Measurements from ENCODE around the gene VTN. TPM values are rescaled to one million over a fixed set of nuclear protein-coding genes. Genes with fewer than 3 reads are reported as not detected.
"Not testable (repeated sequence)": the region's sequence is repeated elsewhere in the genome, so short reads cannot be mapped to it uniquely, and the experiment has no call there.

Gene VTN
- total and polyA plus RNA-seq, 2 donors (not counting 1 experiment from before 2014, with no cell fraction given) = 0.34 to 0.36 TPM

GRCh38 chr17:28340374-28340773 is 29.7 kb downstream of the VTN start:
- Mint-ChIP-seq H3K9me3 (ENCODE audit: insufficient read depth) (no peaks in the 10 kb centered on the region), H3K4me3 (no peak overlapping the region), H3K27ac (no peak overlapping the region), H3K4me1 (peaks cover 18% of the 10 kb centered on the region), H3K27me3 (no peaks in the 10 kb centered on the region)
- no peaks in the 10 kb centered on the region for H3K27me3 ChIP-seq (replicated peaks in 1 of 4; ENCODE audit: control extremely low read depth in 1 of 4, control insufficient read depth in 3 of 4, insufficient read depth in 4 of 4, low read length in 3 of 4)
- 98% methylated on average over 5 of the region's 6 CpGs for WGBS (ENCODE audit: insufficient coverage)
- no peak overlapping the region for H2AFZ ChIP-seq (ENCODE audit: insufficient read depth, low read depth, low read length, poor library complexity, severe bottlenecking)
- intact Hi-C loops (cut with micrococcal nuclease) = no loop called here
- H3K4me3 ChIP-seq (ENCODE audit: control extremely low read depth in 1 of 5, extremely low read depth in 1 of 5, insufficient read depth in 1 of 5, low read depth in 2 of 5, low read length in 4 of 5) = no peak overlapping the region
- no peak for TF ChIP-seq CTCF (IDR thresholded peaks at IDR 0.05)
- TF ChIP-seq EZH2 (IDR thresholded peaks at IDR 0.05; ENCODE audit: borderline replicate concordance, insufficient read depth, low read depth, low read length, poor library complexity, severe bottlenecking) = no peak
- no peak overlapping the region for H3K9ac ChIP-seq (ENCODE audit: low read length)
- CTCF ChIA-PET = no interaction called here
- H3K4me1 ChIP-seq (ENCODE audit: control insufficient read depth in 2 of 2, insufficient read depth in 2 of 2, low read length in 2 of 2) = peaks cover 10% of the 10 kb centered on the region in 2 donors
- H3K36me3 ChIP-seq (replicated peaks in 1 of 2; ENCODE audit: control extremely low read depth in 1 of 2, control insufficient read depth in 1 of 2, extremely low read depth in 1 of 2, insufficient read depth in 2 of 2, low read length in 1 of 2) = peaks cover 0 to 49% of the 10 kb centered on the region in 2 experiments
- POLR2A ChIA-PET = no interaction called here
- ATAC-seq (ENCODE audit: low read depth) (no peak), DNase-seq (no peak)
- H3K4me2 ChIP-seq (replicated peaks; ENCODE audit: low read depth, low read length, poor library complexity, severe bottlenecking) = no peak overlapping the region
- peaks cover 47% of the 10 kb centered on the region for H3K79me2 ChIP-seq (ENCODE audit: control insufficient read depth, insufficient read depth, low read length)
- H3K27ac ChIP-seq (ENCODE audit: low read length in 2 of 2) = no peak overlapping the region
- no peaks in the 10 kb centered on the region for H3K9me3 ChIP-seq (ENCODE audit: control extremely low read depth in 1 of 3, control insufficient read depth in 2 of 3, insufficient read depth in 1 of 3, low read length in 2 of 3)
- H4K20me1 ChIP-seq (ENCODE audit: control insufficient read depth, insufficient read depth, low read length, poor library complexity, severe bottlenecking) = peaks cover 15% of the 10 kb centered on the region

- intact Hi-C loops (cut with micrococcal nuclease) = loop anchor here (5.0 kb wide), 2 partner anchors 233 to 987 kb away; partner anchors contain the start of gene PIGS
- Histone ChIP-seq H3K27me3 (replicated peaks in 1 of 4; ENCODE audit: control extremely low read depth in 1 of 4, control insufficient read depth in 3 of 4, insufficient read depth in 4 of 4, low read length in 3 of 4) (no peaks in the 10 kb centered on the region), H3K79me2 (ENCODE audit: control insufficient read depth, insufficient read depth, low read length) (peaks cover 55% of the 10 kb centered on the region), H2AFZ (ENCODE audit: insufficient read depth, low read depth, low read length, poor library complexity, severe bottlenecking) (no peak overlapping the region), H3K4me1 (ENCODE audit: control insufficient read depth in 2 of 2, insufficient read depth in 2 of 2, low read length in 2 of 2) (peaks cover 14 to 17% of the 10 kb centered on the region in 2 donors), H3K9ac (ENCODE audit: low read length) (no peak overlapping the region), H3K27ac (ENCODE audit: low read length in 2 of 2) (no peak overlapping the region), H3K4me3 (ENCODE audit: control extremely low read depth in 1 of 5, extremely low read depth in 1 of 5, insufficient read depth in 1 of 5, low read depth in 2 of 5, low read length in 4 of 5) (no peak overlapping the region), H3K36me3 (replicated peaks in 1 of 2; ENCODE audit: control extremely low read depth in 1 of 2, control insufficient read depth in 1 of 2, extremely low read depth in 1 of 2, insufficient read depth in 2 of 2, low read length in 1 of 2) (peaks cover 0 to 41% of the 10 kb centered on the region in 2 experiments), H3K4me2 (replicated peaks; ENCODE audit: low read depth, low read length, poor library complexity, severe bottlenecking) (no peak overlapping the region), H3K9me3 (ENCODE audit: control extremely low read depth in 1 of 3, control insufficient read depth in 2 of 3, insufficient read depth in 1 of 3, low read length in 2 of 3) (no peaks in the 10 kb centered on the region), H4K20me1 (ENCODE audit: control insufficient read depth, insufficient read depth, low read length, poor library complexity, severe bottlenecking) (peaks cover 15% of the 10 kb centered on the region)
- Mint-ChIP-seq H3K4me3 (no peak overlapping the region), H3K9me3 (ENCODE audit: insufficient read depth) (no peaks in the 10 kb centered on the region), H3K27me3 (no peaks in the 10 kb centered on the region), H3K27ac (no peak overlapping the region), H3K4me1 (peaks cover 27% of the 10 kb centered on the region)
- ChIA-PET POLR2A (no interaction called here), CTCF (no interaction called here)
- ATAC-seq (ENCODE audit: low read depth) = no peak
- no peak for DNase-seq
- TF ChIP-seq EZH2 (IDR thresholded peaks at IDR 0.05; ENCODE audit: borderline replicate concordance, insufficient read depth, low read depth, low read length, poor library complexity, severe bottlenecking) = no peak
- TF ChIP-seq CTCF (IDR thresholded peaks at IDR 0.05) = no peak
- 94% methylated on average over 5 of the region's 15 CpGs for WGBS (ENCODE audit: insufficient coverage)
These were observed 30.7 kb downstream of the VTN start for GRCh38 chr17:28339431-28339830.

- H3K4me2 ChIP-seq (replicated peaks; ENCODE audit: low read depth, low read length, poor library complexity, severe bottlenecking); H3K27me3 ChIP-seq (replicated peaks in 1 of 4; ENCODE audit: control extremely low read depth in 1 of 4, control insufficient read depth in 3 of 4, insufficient read depth in 4 of 4, low read length in 3 of 4); H3K27ac Mint-ChIP-seq; H3K9me3 ChIP-seq (ENCODE audit: control extremely low read depth in 1 of 3, control insufficient read depth in 2 of 3, insufficient read depth in 1 of 3, low read length in 2 of 3); CTCF ChIA-PET; POLR2A ChIA-PET; H3K4me3 Mint-ChIP-seq; DNase-seq; H2AFZ ChIP-seq (ENCODE audit: insufficient read depth, low read depth, low read length, poor library complexity, severe bottlenecking); H3K9ac ChIP-seq (ENCODE audit: low read length); H3K27ac ChIP-seq (ENCODE audit: low read length in 2 of 2); ATAC-seq (ENCODE audit: low read depth); H3K4me3 ChIP-seq (ENCODE audit: control extremely low read depth in 1 of 5, extremely low read depth in 1 of 5, insufficient read depth in 1 of 5, low read depth in 2 of 5, low read length in 4 of 5); H3K27me3 Mint-ChIP-seq; H3K9me3 Mint-ChIP-seq (ENCODE audit: insufficient read depth): not testable (repeated sequence)
- WGBS (ENCODE audit: insufficient coverage) = 100% methylated on average over 1 of the region's 8 CpGs
- Histone ChIP-seq H4K20me1 (ENCODE audit: control insufficient read depth, insufficient read depth, low read length, poor library complexity, severe bottlenecking) (peaks cover 15% of the 10 kb centered on the region), H3K4me1 (ENCODE audit: control insufficient read depth in 2 of 2, insufficient read depth in 2 of 2, low read length in 2 of 2) (peaks cover 19 to 23% of the 10 kb centered on the region in 2 donors), H3K79me2 (ENCODE audit: control insufficient read depth, insufficient read depth, low read length) (peaks cover 62% of the 10 kb centered on the region), H3K36me3 (replicated peaks in 1 of 2; ENCODE audit: control extremely low read depth in 1 of 2, control insufficient read depth in 1 of 2, extremely low read depth in 1 of 2, insufficient read depth in 2 of 2, low read length in 1 of 2) (peaks cover 0 to 35% of the 10 kb centered on the region in 2 experiments)
- H3K4me1 Mint-ChIP-seq = peaks cover 33% of the 10 kb centered on the region
- intact Hi-C loops (cut with micrococcal nuclease) = loop anchor here (5.0 kb wide), 2 partner anchors 234 to 986 kb away; partner anchors contain the start of gene PIGS
These were observed 31.3 kb downstream of the VTN start for GRCh38 chr17:28338769-28339212.
